CD4-positive, CD25-positive, alpha-beta regulatory T cell (primary cell): ENCODE results near the gene SLC9A9. TPM values are rescaled to one million over a fixed set of nuclear protein-coding genes. Genes with fewer than 3 reads are reported as not detected.

Source experiments
- ATAC-seq, 2 donors: fragments of 150-1000 bp; cut with Tn5 transposase; one replicate each; pipeline ENCODE4 v1.10.0; 2021; ENCODE audit warnings: low read depth in 2 of 2, moderate number of reproducible peaks in 2 of 2, moderate library complexity in 1 of 2
- DNase-seq, 3 donors: peaks; one replicate each; pipeline versions ENCODE4 v3.0.0 to v3.0.0-alpha.2; 2012 to 2022; ENCODE audit warnings: mixed read lengths in 1 of 3
- H3K27ac ChIP-seq: one replicate; pipeline ENCODE4 v1.7.0; 2013; ENCODE audit warnings: mild to moderate bottlenecking, low read length; ENCODE audit not compliant: insufficient read depth, poor library complexity, severe bottlenecking
- H3K27me3 ChIP-seq: one replicate; pipeline ENCODE4 v1.7.0; 2013; ENCODE audit warnings: low read length; ENCODE audit not compliant: control insufficient read depth, insufficient read depth
- H3K36me3 ChIP-seq: one replicate; pipeline ENCODE4 v1.7.0; 2013; ENCODE audit warnings: mild to moderate bottlenecking, low read length, moderate library complexity; ENCODE audit not compliant: control insufficient read depth, insufficient read depth
- H3K4me1 ChIP-seq: 2 replicates; pipeline ENCODE4 v1.7.0; 2013; ENCODE audit warnings: mild to moderate bottlenecking, low read length; ENCODE audit not compliant: insufficient read depth, control insufficient read depth, poor library complexity, severe bottlenecking
- H3K4me3 ChIP-seq: one replicate; pipeline ENCODE4 v1.7.0; 2013; ENCODE audit warnings: low read depth, mild to moderate bottlenecking, low read length, moderate library complexity
- H3K9me3 ChIP-seq, 2 experiments: 1 replicate in 1 of 2; 2 replicates in 1 of 2; pipeline ENCODE4 v1.7.0; 2013; ENCODE audit warnings: low read length in 2 of 2, mild to moderate bottlenecking in 1 of 2, moderate library complexity in 1 of 2; ENCODE audit not compliant: control insufficient read depth in 2 of 2
- H3K27ac Mint-ChIP-seq, 3 donors: one replicate each; pipeline ENCODE4 v1.8.0; 2020 to 2022; ENCODE audit warnings: mild to moderate bottlenecking in 3 of 3, mixed read lengths in 3 of 3, moderate library complexity in 2 of 3
- H3K27me3 Mint-ChIP-seq: one replicate; pipeline ENCODE4 v1.8.0; 2022; ENCODE audit warnings: mild to moderate bottlenecking, mixed read lengths
- H3K36me3 Mint-ChIP-seq: one replicate; pipeline ENCODE4 v1.8.0; 2020; ENCODE audit warnings: mixed read lengths
- H3K4me1 Mint-ChIP-seq, 4 donors: one replicate each; pipeline ENCODE4 v1.8.0; 2020 to 2022; ENCODE audit warnings: mixed read lengths in 4 of 4, mild to moderate bottlenecking in 1 of 4
- H3K4me3 Mint-ChIP-seq, 4 donors: one replicate each; pipeline ENCODE4 v1.8.0; 2020 to 2022; ENCODE audit warnings: mild to moderate bottlenecking in 4 of 4, mixed read lengths in 4 of 4, moderate library complexity in 3 of 4
- H3K9me3 Mint-ChIP-seq, 7 donors: one replicate each; pipeline ENCODE4 v1.8.0; 2020 to 2022; ENCODE audit warnings: mixed read lengths in 7 of 7, mild to moderate bottlenecking in 3 of 7, moderate library complexity in 2 of 7
- polyA plus RNA-seq, 4 donors: library from polyadenylated mRNA; unstranded; fragments of 300-500 nt; fragmentation: Illumina TruSeq; gene quantifications; one replicate each; pipeline ENCODE4 v1.2.3, GENCODE V29; 2021
- total RNA-seq: library from RNA; stranded (reverse); gene quantifications from one replicate; pipeline ENCODE4 v1.2.3, GENCODE V29; 2022

SLC9A9 gene
- total and polyA plus RNA-seq, 5 donors from 2014 or later, result 31.7 to 49.3 (median 46.4) TPM

GRCh38 chr3:143830063-143830462 lies 18.2 kb downstream of the SLC9A9 start:
- no peak overlapping the region for H3K4me3 ChIP-seq
- DNase-seq, result no peak
- Mint-ChIP-seq H3K36me3 (peaks cover 16% of the 10 kb centered on the region), H3K27ac (no peak overlapping the region), H3K4me1 (peaks cover 34 to 57% (median 46%) of the 10 kb centered on the region in 4 donors), H3K27me3 (no peaks in the 10 kb centered on the region), H3K4me3 (no peak overlapping the region), H3K9me3 (peaks cover 0 to 3% (median 0%) of the 10 kb centered on the region in 7 donors)
- peaks cover 24% of the 10 kb centered on the region for H3K4me1 ChIP-seq
- no peak for ATAC-seq
- no peaks in the 10 kb centered on the region for H3K27me3 ChIP-seq
- no peaks in the 10 kb centered on the region for H3K9me3 ChIP-seq
- H3K36me3 ChIP-seq, result no peaks in the 10 kb centered on the region
- no peak overlapping the region for H3K27ac ChIP-seq

- Mint-ChIP-seq H3K27ac (no peak overlapping the region), H3K4me1 (peaks cover 32 to 56% (median 47%) of the 10 kb centered on the region in 4 donors), H3K4me3 (no peak overlapping the region), H3K27me3 (no peaks in the 10 kb centered on the region), H3K36me3 (peaks cover 22% of the 10 kb centered on the region), H3K9me3 (peaks cover 0 to 3% (median 0%) of the 10 kb centered on the region in 7 donors)
- no peaks in the 10 kb centered on the region for H3K27me3 ChIP-seq
- no peak overlapping the region for H3K4me3 ChIP-seq
- peaks cover 26% of the 10 kb centered on the region for H3K4me1 ChIP-seq
- no peaks in the 10 kb centered on the region for H3K9me3 ChIP-seq
- DNase-seq (no peak), ATAC-seq (no peak)
- no peaks in the 10 kb centered on the region for H3K36me3 ChIP-seq
- H3K27ac ChIP-seq, result no peak overlapping the region
Measured at GRCh38 chr3:143827425-143827824, 20.8 kb downstream of the SLC9A9 start.

GRCh38 chr3:143826296-143826695 lies 22.0 kb downstream of the SLC9A9 start:
- no peaks in the 10 kb centered on the region for H3K36me3 ChIP-seq
- H3K4me1 ChIP-seq, result peaks cover 23% of the 10 kb centered on the region
- H3K27ac ChIP-seq, result peak overlapping the region; percentile 28
- H3K4me3 ChIP-seq, result no peak overlapping the region
- Mint-ChIP-seq H3K36me3 (peaks cover 24% of the 10 kb centered on the region), H3K27ac (peak overlapping the region in 2 of 3 donors; percentile 82 to 97), H3K27me3 (no peaks in the 10 kb centered on the region), H3K9me3 (peaks cover 0 to 3% (median 0%) of the 10 kb centered on the region in 7 donors), H3K4me3 (peak overlapping the region in 1 of 4 donors; percentile 12), H3K4me1 (peaks cover 33 to 47% (median 42%) of the 10 kb centered on the region in 4 donors)
- no peaks in the 10 kb centered on the region for H3K9me3 ChIP-seq
- DNase-seq (no peak), ATAC-seq (no peak)
- no peaks in the 10 kb centered on the region for H3K27me3 ChIP-seq

GRCh38 chr3:143825513-143825912 lies 22.8 kb downstream of the SLC9A9 start:
- Histone ChIP-seq H3K27me3 (no peaks in the 10 kb centered on the region), H3K9me3 (no peaks in the 10 kb centered on the region), H3K4me1 (peaks cover 20% of the 10 kb centered on the region), H3K36me3 (no peaks in the 10 kb centered on the region), H3K4me3 (peak overlapping the region; percentile 56), H3K27ac (peak overlapping the region; percentile 28)
- DNase-seq (peak in 2 of 3 donors; percentile 46 to 85), ATAC-seq (peak; percentile 88 to 89)
- Mint-ChIP-seq H3K4me3 (peak overlapping the region; percentile 28 to 65 (median 37)), H3K4me1 (peaks cover 31 to 51% (median 38%) of the 10 kb centered on the region in 4 donors), H3K27me3 (no peaks in the 10 kb centered on the region), H3K36me3 (peaks cover 24% of the 10 kb centered on the region), H3K9me3 (peaks cover 0 to 3% (median 0%) of the 10 kb centered on the region in 7 donors), H3K27ac (peak overlapping the region; percentile 48 to 82 (median 74))

- Mint-ChIP-seq H3K36me3 (peaks cover 19% of the 10 kb centered on the region), H3K4me1 (peaks cover 31 to 52% (median 40%) of the 10 kb centered on the region in 4 donors), H3K27ac (peak overlapping the region in 2 of 3 donors; percentile 52 to 82), H3K4me3 (no peak overlapping the region), H3K9me3 (peaks cover 0 to 3% (median 0%) of the 10 kb centered on the region in 7 donors), H3K27me3 (no peaks in the 10 kb centered on the region)
- no peaks in the 10 kb centered on the region for H3K27me3 ChIP-seq
- DNase-seq (no peak), ATAC-seq (no peak)
- H3K4me3 ChIP-seq, result peak overlapping the region; percentile 14
- H3K9me3 ChIP-seq, result no peaks in the 10 kb centered on the region
- peaks cover 20% of the 10 kb centered on the region for H3K4me1 ChIP-seq
- peak overlapping the region; percentile 28 for H3K27ac ChIP-seq
- H3K36me3 ChIP-seq, result no peaks in the 10 kb centered on the region
Measured at GRCh38 chr3:143824735-143825385, 23.4 kb downstream of the SLC9A9 start.

GRCh38 chr3:143822798-143823197 lies 25.5 kb downstream of the SLC9A9 start:
- Histone ChIP-seq H3K4me3 (no peak overlapping the region), H3K9me3 (no peaks in the 10 kb centered on the region), H3K36me3 (no peaks in the 10 kb centered on the region), H3K4me1 (peaks cover 20% of the 10 kb centered on the region), H3K27ac (no peak overlapping the region), H3K27me3 (no peaks in the 10 kb centered on the region)
- H3K27ac Mint-ChIP-seq, result no peak overlapping the region
- no peak overlapping the region for H3K4me3 Mint-ChIP-seq
- H3K36me3 Mint-ChIP-seq, result peaks cover 11% of the 10 kb centered on the region
- ATAC-seq (no peak), DNase-seq (no peak)
- peaks cover 25 to 52% (median 35%) of the 10 kb centered on the region in 4 donors for H3K4me1 Mint-ChIP-seq
- H3K9me3 Mint-ChIP-seq, result peaks cover 0 to 3% (median 0%) of the 10 kb centered on the region in 7 donors
- H3K27me3 Mint-ChIP-seq, result no peaks in the 10 kb centered on the region

GRCh38 chr3:143822374-143822773 lies 25.9 kb downstream of the SLC9A9 start:
- no peaks in the 10 kb centered on the region for H3K9me3 ChIP-seq
- DNase-seq (no peak), ATAC-seq (no peak)
- H3K27ac Mint-ChIP-seq, result no peak overlapping the region
- H3K4me1 Mint-ChIP-seq, result peaks cover 25 to 52% (median 33%) of the 10 kb centered on the region in 4 donors
- H3K36me3 ChIP-seq, result no peaks in the 10 kb centered on the region
- H3K4me3 ChIP-seq, result no peak overlapping the region
- peaks cover 0 to 3% (median 0%) of the 10 kb centered on the region in 7 donors for H3K9me3 Mint-ChIP-seq
- H3K4me1 ChIP-seq, result peaks cover 20% of the 10 kb centered on the region
- H3K36me3 Mint-ChIP-seq, result peaks cover 11% of the 10 kb centered on the region
- H3K27ac ChIP-seq, result no peak overlapping the region
- H3K27me3 Mint-ChIP-seq, result no peaks in the 10 kb centered on the region
- no peaks in the 10 kb centered on the region for H3K27me3 ChIP-seq
- no peak overlapping the region for H3K4me3 Mint-ChIP-seq

DNA sequence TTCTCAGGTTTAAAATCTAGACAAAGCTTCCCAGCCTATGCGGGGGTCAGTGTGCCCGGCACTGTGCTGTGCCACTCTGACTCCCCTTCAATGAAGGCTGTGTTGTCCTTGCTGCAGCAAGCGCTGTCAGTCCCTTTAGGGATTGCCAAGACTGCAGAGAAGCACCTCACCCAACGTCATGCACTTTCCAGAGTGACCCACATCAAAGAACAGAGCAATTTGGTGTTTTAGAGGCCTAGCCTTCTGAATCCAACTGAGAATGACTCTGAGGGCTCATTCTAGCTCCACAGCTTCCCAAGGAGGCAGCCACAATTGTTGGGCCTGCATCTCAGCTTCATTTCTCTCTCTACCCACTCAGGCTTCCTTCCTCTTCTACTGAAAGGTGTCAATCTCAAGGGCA lies 26.4 kb downstream of the SLC9A9 start:
- no peaks in the 10 kb centered on the region for H3K9me3 ChIP-seq
- no peak overlapping the region for H3K4me3 ChIP-seq
- no peaks in the 10 kb centered on the region for H3K27me3 ChIP-seq
- Mint-ChIP-seq H3K27ac (peak overlapping the region in 1 of 3 donors; percentile 39), H3K36me3 (peaks cover 11% of the 10 kb centered on the region), H3K4me3 (no peak overlapping the region), H3K27me3 (no peaks in the 10 kb centered on the region), H3K9me3 (peaks cover 0 to 3% (median 0%) of the 10 kb centered on the region in 7 donors), H3K4me1 (peaks cover 25 to 51% (median 32%) of the 10 kb centered on the region in 4 donors)
- H3K27ac ChIP-seq, result no peak overlapping the region
- H3K4me1 ChIP-seq, result peaks cover 20% of the 10 kb centered on the region
- H3K36me3 ChIP-seq, result no peaks in the 10 kb centered on the region
- DNase-seq (no peak), ATAC-seq (no peak)
